ENCODE results near the gene PTPN3. TPM values are rescaled to one million over a fixed set of nuclear protein-coding genes. Genes with fewer than 3 reads are reported as not detected.

Gene PTPN3
- polyA plus RNA-seq, 2 of the 4 experiments (the other 2 are of a cell fraction) = 8.9 to 20.3 TPM

- Histone ChIP-seq H3K27ac (no peak overlapping the region), H3K4me3 (no peak overlapping the region), H3K9me3 (no peaks in the 10 kb centered on the region), H3K4me2 (no peak overlapping the region), H3K4me1 (peaks cover 33% of the 10 kb centered on the region)
- ChIA-PET POLR2A (no interaction called here), CTCF (interaction anchor here (6.3 kb wide), 1 partner anchor 23 kb away, joined by 147 read pairs; no protein-coding TSS in a partner anchor)
- no peak for DNase-seq (ENCODE audit: low read depth in 1 of 2, low spot score in 1 of 2)
- TF ChIP-seq HOXB5 (CRISPR knock-in tag; IDR thresholded peaks at IDR 0.05) = no peak
- no peak for FAIRE-seq
- WGBS (ENCODE audit: missing lambda C conversion rate) = 86% methylated on average over 3 of the region's 3 CpGs
- ATAC-seq = no peak
Measured at GRCh38 chr9:109444771-109445320, 53.3 kb downstream of the PTPN3 start.

DNA sequence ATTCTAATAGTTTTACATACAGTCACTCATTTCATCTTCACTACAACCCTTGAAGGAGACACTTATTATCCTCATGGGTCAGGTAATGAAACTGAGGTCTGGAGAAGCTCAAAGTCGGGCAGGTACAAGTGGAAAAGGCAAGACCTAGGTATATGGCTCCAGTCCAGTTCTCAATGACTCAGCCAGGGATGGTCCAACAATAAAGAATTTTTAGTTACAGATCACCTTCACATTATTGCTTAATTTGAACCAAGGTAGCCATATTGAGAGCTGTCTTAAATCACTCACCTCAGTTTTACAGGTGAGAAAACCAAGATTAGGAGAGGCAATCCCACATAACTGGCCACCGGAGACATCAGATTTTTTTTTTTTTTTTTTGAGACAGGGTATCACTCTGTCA, 55.4 kb downstream of the PTPN3 start:
- no peak for DNase-seq (ENCODE audit: low read depth in 1 of 2, low spot score in 1 of 2)
- Histone ChIP-seq H3K4me2 (no peak overlapping the region), H3K4me3 (no peak overlapping the region), H3K9me3 (no peaks in the 10 kb centered on the region), H3K27ac (no peak overlapping the region; a peak in 2 of 6 replicates), H3K4me1 (peaks cover 24% of the 10 kb centered on the region)
- ATAC-seq = no peak
- ChIA-PET POLR2A (interaction anchor here (0.6 kb wide), 1 partner anchor 9 kb away, joined by 5 read pairs; no protein-coding TSS in a partner anchor), CTCF (interaction anchor here (0.6 to 6.3 kb wide), 10 partner anchors 7 to 249 kb away, joined by 3 to 147 read pairs (median 16); no protein-coding TSS in a partner anchor)
- no peak for FAIRE-seq
- TF ChIP-seq ZFP36 (IDR thresholded peaks at IDR 0.05; ENCODE audit: borderline replicate concordance, partially characterized antibody) (no peak), EP300 (IDR thresholded peaks at IDR 0.05) (no peak), ATOH8 (CRISPR knock-in tag; IDR thresholded peaks at IDR 0.05; ENCODE audit: low read depth) (no peak), RFX5 (IDR thresholded peaks at IDR 0.05) (no peak), HDAC2 (IDR thresholded peaks at IDR 0.05) (no peak), KDM1A (IDR thresholded peaks at IDR 0.05; ENCODE audit: low read depth) (no peak)
- TF ChIP-seq, protein P1, sequence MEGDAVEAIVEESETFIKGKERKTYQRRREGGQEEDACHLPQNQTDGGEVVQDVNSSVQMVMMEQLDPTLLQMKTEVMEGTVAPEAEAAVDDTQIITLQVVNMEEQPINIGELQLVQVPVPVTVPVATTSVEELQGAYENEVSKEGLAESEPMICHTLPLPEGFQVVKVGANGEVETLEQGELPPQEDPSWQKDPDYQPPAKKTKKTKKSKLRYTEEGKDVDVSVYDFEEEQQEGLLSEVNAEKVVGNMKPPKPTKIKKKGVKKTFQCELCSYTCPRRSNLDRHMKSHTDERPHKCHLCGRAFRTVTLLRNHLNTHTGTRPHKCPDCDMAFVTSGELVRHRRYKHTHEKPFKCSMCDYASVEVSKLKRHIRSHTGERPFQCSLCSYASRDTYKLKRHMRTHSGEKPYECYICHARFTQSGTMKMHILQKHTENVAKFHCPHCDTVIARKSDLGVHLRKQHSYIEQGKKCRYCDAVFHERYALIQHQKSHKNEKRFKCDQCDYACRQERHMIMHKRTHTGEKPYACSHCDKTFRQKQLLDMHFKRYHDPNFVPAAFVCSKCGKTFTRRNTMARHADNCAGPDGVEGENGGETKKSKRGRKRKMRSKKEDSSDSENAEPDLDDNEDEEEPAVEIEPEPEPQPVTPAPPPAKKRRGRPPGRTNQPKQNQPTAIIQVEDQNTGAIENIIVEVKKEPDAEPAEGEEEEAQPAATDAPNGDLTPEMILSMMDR (IDR thresholded peaks at IDR 0.05) = no peak
- TF ChIP-seq, protein P2, sequence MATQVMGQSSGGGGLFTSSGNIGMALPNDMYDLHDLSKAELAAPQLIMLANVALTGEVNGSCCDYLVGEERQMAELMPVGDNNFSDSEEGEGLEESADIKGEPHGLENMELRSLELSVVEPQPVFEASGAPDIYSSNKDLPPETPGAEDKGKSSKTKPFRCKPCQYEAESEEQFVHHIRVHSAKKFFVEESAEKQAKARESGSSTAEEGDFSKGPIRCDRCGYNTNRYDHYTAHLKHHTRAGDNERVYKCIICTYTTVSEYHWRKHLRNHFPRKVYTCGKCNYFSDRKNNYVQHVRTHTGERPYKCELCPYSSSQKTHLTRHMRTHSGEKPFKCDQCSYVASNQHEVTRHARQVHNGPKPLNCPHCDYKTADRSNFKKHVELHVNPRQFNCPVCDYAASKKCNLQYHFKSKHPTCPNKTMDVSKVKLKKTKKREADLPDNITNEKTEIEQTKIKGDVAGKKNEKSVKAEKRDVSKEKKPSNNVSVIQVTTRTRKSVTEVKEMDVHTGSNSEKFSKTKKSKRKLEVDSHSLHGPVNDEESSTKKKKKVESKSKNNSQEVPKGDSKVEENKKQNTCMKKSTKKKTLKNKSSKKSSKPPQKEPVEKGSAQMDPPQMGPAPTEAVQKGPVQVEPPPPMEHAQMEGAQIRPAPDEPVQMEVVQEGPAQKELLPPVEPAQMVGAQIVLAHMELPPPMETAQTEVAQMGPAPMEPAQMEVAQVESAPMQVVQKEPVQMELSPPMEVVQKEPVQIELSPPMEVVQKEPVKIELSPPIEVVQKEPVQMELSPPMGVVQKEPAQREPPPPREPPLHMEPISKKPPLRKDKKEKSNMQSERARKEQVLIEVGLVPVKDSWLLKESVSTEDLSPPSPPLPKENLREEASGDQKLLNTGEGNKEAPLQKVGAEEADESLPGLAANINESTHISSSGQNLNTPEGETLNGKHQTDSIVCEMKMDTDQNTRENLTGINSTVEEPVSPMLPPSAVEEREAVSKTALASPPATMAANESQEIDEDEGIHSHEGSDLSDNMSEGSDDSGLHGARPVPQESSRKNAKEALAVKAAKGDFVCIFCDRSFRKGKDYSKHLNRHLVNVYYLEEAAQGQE (IDR thresholded peaks at IDR 0.05) = no peak
- 83% methylated on average over 2 of the region's 2 CpGs for WGBS (ENCODE audit: missing lambda C conversion rate)

DNA sequence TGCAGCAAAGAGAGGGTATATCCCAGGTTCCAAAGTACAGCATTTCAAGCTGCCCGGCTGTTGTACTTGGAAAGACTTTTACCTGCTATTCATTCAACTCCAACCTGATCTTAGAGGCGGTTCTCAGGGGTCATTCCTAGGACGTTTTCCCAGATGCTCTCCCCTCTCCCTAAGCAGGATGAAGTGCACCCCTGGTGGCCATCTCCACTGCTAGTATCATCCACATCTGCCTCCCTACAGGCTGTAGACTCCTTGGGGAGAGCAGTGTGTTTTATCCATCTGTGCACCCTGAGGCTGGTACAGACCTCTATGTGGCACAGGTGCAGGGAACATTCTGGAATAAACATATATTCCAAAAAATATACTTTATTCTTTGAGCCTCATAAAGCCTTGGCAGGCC, 56.8 kb downstream of the PTPN3 start:
- DNase-seq (ENCODE audit: low read depth in 1 of 2, low spot score in 1 of 2) (peak; percentile 29 to 33), FAIRE-seq (no peak), ATAC-seq (peak; percentile 85 to 89)
- 49% methylated on average over 3 of the region's 3 CpGs for WGBS (ENCODE audit: missing lambda C conversion rate)
- Histone ChIP-seq H3K4me1 (peaks cover 20% of the 10 kb centered on the region), H3K9me3 (no peaks in the 10 kb centered on the region), H3K27ac (peak overlapping the region; percentile 34 to 57; a peak in 5 of 6 replicates), H3K4me2 (peak overlapping the region; percentile 41), H3K4me3 (no peak overlapping the region)
- TF ChIP-seq HEYL (CRISPR knock-in tag; IDR thresholded peaks at IDR 0.05) (no peak), FOSL2 (IDR thresholded peaks at IDR 0.05) (no peak), FOSL2 (CRISPR knock-in tag; IDR thresholded peaks at IDR 0.05) (no peak), NR3C1 (IDR thresholded peaks at IDR 0.05) (no peak), RARB (CRISPR knock-in tag; IDR thresholded peaks at IDR 0.05) (no peak), JUNB (IDR thresholded peaks at IDR 0.05) (no peak), BCL3 (IDR thresholded peaks at IDR 0.05) (no peak), ELK1 (IDR thresholded peaks at IDR 0.05; ENCODE audit: low read depth, low read length) (no peak), EHMT2 (IDR thresholded peaks at IDR 0.05; ENCODE audit: low read depth) (no peak), MAFK (IDR thresholded peaks at IDR 0.05; ENCODE audit: partially characterized antibody) (no peak), ZC3H11A (IDR thresholded peaks at IDR 0.05) (no peak), JUN (IDR thresholded peaks at IDR 0.05) (no peak), CEBPB (IDR thresholded peaks at IDR 0.05) (no peak), RCOR1 (IDR thresholded peaks at IDR 0.05; ENCODE audit: low read depth, low read length) (no peak), GATA3 (IDR thresholded peaks at IDR 0.05; ENCODE audit: borderline replicate concordance) (no peak), ZNF302 (CRISPR knock-in tag; IDR thresholded peaks at IDR 0.05) (no peak), HOXA7 (CRISPR knock-in tag; IDR thresholded peaks at IDR 0.05) (no peak)
- TF ChIP-seq, protein P3, sequence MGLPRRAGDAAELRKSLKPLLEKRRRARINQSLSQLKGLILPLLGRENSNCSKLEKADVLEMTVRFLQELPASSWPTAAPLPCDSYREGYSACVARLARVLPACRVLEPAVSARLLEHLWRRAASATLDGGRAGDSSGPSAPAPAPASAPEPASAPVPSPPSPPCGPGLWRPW (IDR thresholded peaks at IDR 0.05) = no peak
- POLR2A ChIA-PET = interaction anchor here (1.0 kb wide), 1 partner anchor 11 kb away, joined by 3 read pairs; no protein-coding TSS in a partner anchor
- CTCF ChIA-PET = interaction anchor here (0.6 to 6.3 kb wide), 38 partner anchors 8 to 777 kb away, joined by 3 to 147 read pairs (median 5); partner anchors contain the start of gene PTPN3
